Measurements from ENCODE around the gene RNF181. TPM values are rescaled to one million over a fixed set of nuclear protein-coding genes. Genes with fewer than 3 reads are reported as not detected.

RNF181 gene
- polyA plus RNA-seq, 1 donor (not counting 4 experiments of a cell fraction or from before 2014, with no cell fraction given) = 264 TPM

DNA sequence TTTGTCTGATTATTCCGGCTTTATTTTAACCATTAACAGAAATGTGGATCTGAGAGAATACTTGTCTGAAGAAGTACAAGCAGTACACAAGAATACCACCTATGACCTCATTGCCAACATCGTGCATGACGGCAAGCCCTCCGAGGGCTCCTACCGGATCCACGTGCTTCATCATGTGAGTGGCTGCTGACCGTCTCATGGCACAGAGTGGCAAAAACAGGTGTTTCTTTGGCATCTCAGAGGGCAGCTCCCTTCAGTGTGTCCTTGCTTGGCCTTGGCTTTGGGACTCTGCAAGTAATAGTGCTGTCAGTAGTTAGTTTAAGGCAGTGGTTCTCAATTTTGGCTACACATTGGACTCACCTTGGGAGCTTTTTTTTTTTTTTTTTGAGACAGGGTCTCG, 49.4 kb downstream of the RNF181 start:
- no peaks in the 10 kb centered on the region for H3K4me1 ChIP-seq (ENCODE audit: control insufficient read depth, extremely low read depth, insufficient read depth, low read length)
- no peak overlapping the region for H3K4me3 ChIP-seq (ENCODE audit: control insufficient read depth in 2 of 3, extremely low read depth in 1 of 3, insufficient read depth in 2 of 3, low read depth in 1 of 3, low read length in 3 of 3)
- no peak overlapping the region for H3K4me2 ChIP-seq (ENCODE audit: control insufficient read depth, extremely low read depth, insufficient read depth, low read depth, low read length)
- no peaks in the 10 kb centered on the region for H3K9me3 ChIP-seq (ENCODE audit: control insufficient read depth, low read depth, low read length)
- peaks cover 36 to 50% of the 10 kb centered on the region in 2 experiments for H3K36me3 ChIP-seq (ENCODE audit: control insufficient read depth in 2 of 2, extremely low read depth in 1 of 2, insufficient read depth in 2 of 2, low read length in 2 of 2)
- no peak overlapping the region for H2AFZ ChIP-seq (ENCODE audit: control insufficient read depth, low read length)
- no peaks in the 10 kb centered on the region for H3K9me1 ChIP-seq (ENCODE audit: control insufficient read depth, extremely low read depth, insufficient read depth, low read length)
- no peak for DNase-seq (ENCODE audit: low read depth, low spot score)
- dilution Hi-C loops (cut with MboI; ENCODE audit: extremely low pct_ligation_motif_present, low sequenced_read_pairs) = no loop called here
- TF ChIP-seq EZH2 (IDR thresholded peaks at IDR 0.05; ENCODE audit: low read length) = no peak
- TF ChIP-seq, protein P1, sequence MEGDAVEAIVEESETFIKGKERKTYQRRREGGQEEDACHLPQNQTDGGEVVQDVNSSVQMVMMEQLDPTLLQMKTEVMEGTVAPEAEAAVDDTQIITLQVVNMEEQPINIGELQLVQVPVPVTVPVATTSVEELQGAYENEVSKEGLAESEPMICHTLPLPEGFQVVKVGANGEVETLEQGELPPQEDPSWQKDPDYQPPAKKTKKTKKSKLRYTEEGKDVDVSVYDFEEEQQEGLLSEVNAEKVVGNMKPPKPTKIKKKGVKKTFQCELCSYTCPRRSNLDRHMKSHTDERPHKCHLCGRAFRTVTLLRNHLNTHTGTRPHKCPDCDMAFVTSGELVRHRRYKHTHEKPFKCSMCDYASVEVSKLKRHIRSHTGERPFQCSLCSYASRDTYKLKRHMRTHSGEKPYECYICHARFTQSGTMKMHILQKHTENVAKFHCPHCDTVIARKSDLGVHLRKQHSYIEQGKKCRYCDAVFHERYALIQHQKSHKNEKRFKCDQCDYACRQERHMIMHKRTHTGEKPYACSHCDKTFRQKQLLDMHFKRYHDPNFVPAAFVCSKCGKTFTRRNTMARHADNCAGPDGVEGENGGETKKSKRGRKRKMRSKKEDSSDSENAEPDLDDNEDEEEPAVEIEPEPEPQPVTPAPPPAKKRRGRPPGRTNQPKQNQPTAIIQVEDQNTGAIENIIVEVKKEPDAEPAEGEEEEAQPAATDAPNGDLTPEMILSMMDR (optimal IDR thresholded peaks at IDR 0.05 in 1 of 3, IDR thresholded peaks at IDR 0.05 in 1 of 3, conservative IDR thresholded peaks at IDR 0.05 in 1 of 3; ENCODE audit: extremely low read depth in 1 of 3, insufficient read depth in 2 of 3, low read length in 3 of 3) = no peak
- no peaks in the 10 kb centered on the region for H3K27me3 ChIP-seq (ENCODE audit: control insufficient read depth, extremely low read depth, insufficient read depth, low read length)
- H3K9ac ChIP-seq (ENCODE audit: control insufficient read depth, extremely low read depth, insufficient read depth, low read length) = no peak overlapping the region
- no peak for FAIRE-seq
- H3K79me2 ChIP-seq (ENCODE audit: control insufficient read depth, insufficient read depth, low read length) = no peaks in the 10 kb centered on the region
- H4K20me1 ChIP-seq (ENCODE audit: control insufficient read depth, extremely low read depth, insufficient read depth, low read length) = no peaks in the 10 kb centered on the region
- H3K27ac ChIP-seq (ENCODE audit: control insufficient read depth, insufficient read depth, low read length) = no peak overlapping the region

DNA sequence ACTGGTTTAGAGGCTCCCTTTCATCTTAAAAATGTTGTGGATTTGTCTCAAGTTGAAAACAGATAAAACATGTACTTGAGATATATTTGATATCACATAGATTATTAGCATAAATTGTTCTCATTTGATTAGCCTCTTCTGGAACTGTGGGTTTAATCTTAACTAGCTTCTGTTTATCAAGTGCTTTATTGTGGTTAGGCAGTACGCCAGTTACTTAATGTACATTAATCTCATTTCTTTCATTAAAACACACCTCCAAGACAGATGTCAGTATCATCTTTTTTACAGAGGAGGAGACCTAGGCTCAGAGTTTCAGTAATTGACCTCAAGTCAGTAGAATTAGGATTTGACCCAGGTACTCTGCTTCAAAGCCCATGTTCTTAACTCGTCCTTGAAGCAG, 50.6 kb downstream of the RNF181 start:
- H3K4me2 ChIP-seq (ENCODE audit: control insufficient read depth, extremely low read depth, insufficient read depth, low read depth, low read length) = no peak overlapping the region
- no peak overlapping the region for H3K27ac ChIP-seq (ENCODE audit: control insufficient read depth, insufficient read depth, low read length)
- H3K4me1 ChIP-seq (ENCODE audit: control insufficient read depth, extremely low read depth, insufficient read depth, low read length) = no peaks in the 10 kb centered on the region
- H3K9ac ChIP-seq (ENCODE audit: control insufficient read depth, extremely low read depth, insufficient read depth, low read length) = no peak overlapping the region
- H3K27me3 ChIP-seq (ENCODE audit: control insufficient read depth, extremely low read depth, insufficient read depth, low read length) = no peaks in the 10 kb centered on the region
- H3K9me1 ChIP-seq (ENCODE audit: control insufficient read depth, extremely low read depth, insufficient read depth, low read length) = no peaks in the 10 kb centered on the region
- H2AFZ ChIP-seq (ENCODE audit: control insufficient read depth, low read length) = no peak overlapping the region
- H3K36me3 ChIP-seq (ENCODE audit: control insufficient read depth in 2 of 2, extremely low read depth in 1 of 2, insufficient read depth in 2 of 2, low read length in 2 of 2) = peaks cover 38 to 45% of the 10 kb centered on the region in 2 experiments
- FAIRE-seq (no peak), DNase-seq (ENCODE audit: low read depth, low spot score) (no peak)
- no peaks in the 10 kb centered on the region for H3K79me2 ChIP-seq (ENCODE audit: control insufficient read depth, insufficient read depth, low read length)
- TF ChIP-seq, protein P1 (optimal IDR thresholded peaks at IDR 0.05 in 1 of 3, IDR thresholded peaks at IDR 0.05 in 1 of 3, conservative IDR thresholded peaks at IDR 0.05 in 1 of 3; ENCODE audit: extremely low read depth in 1 of 3, insufficient read depth in 2 of 3, low read length in 3 of 3) = no peak
- no peak for TF ChIP-seq EZH2 (IDR thresholded peaks at IDR 0.05; ENCODE audit: low read length)
- dilution Hi-C loops (cut with MboI; ENCODE audit: extremely low pct_ligation_motif_present, low sequenced_read_pairs) = no loop called here
- H3K9me3 ChIP-seq (ENCODE audit: control insufficient read depth, low read depth, low read length) = no peaks in the 10 kb centered on the region
- no peak overlapping the region for H3K4me3 ChIP-seq (ENCODE audit: control insufficient read depth in 2 of 3, extremely low read depth in 1 of 3, insufficient read depth in 2 of 3, low read depth in 1 of 3, low read length in 3 of 3)
- no peaks in the 10 kb centered on the region for H4K20me1 ChIP-seq (ENCODE audit: control insufficient read depth, extremely low read depth, insufficient read depth, low read length)

Small RNA genes lying within 50 kb of the gene (small RNA-seq; reads per million reads assigned to genes)
- 0 reads per million in 3 experiments for gene RN7SL126P (ENCODE audit: insufficient read length in 3 of 3, low read depth in 3 of 3, low replicate concordance in 1 of 3)

Other genes starting within 250 kb of the RNF181 start
- 74.0 to 98.8 TPM (median 74.8 TPM) in 3 replicates for gene RETSAT, start 241.2 kb upstream of the RNF181 start, polyA plus RNA-seq
- gene ELMOD3, start 241.0 kb upstream of the RNF181 start, polyA plus RNA-seq = 17.8 to 31.0 TPM (median 20.1 TPM) in 3 replicates
- gene CAPG, start 185.4 kb upstream of the RNF181 start, polyA plus RNA-seq = 466 to 683 TPM (median 503 TPM) in 3 replicates
- 0.10 to 0.21 TPM in 2 of 3 replicates, not detected in the other for gene SH2D6, start 177.0 kb upstream of the RNF181 start, polyA plus RNA-seq
- 304 to 353 TPM (median 304 TPM) in 3 replicates for gene MAT2A, start 56.6 kb upstream of the RNF181 start, polyA plus RNA-seq
- gene GGCX, start 34.3 kb upstream of the RNF181 start, polyA plus RNA-seq = 34.3 to 39.1 TPM (median 35.6 TPM) in 3 replicates
- 291 to 385 TPM (median 323 TPM) in 3 replicates for gene VAMP8, start 18.2 kb upstream of the RNF181 start, polyA plus RNA-seq
- 9.3 to 24.1 TPM (median 11.0 TPM) in 3 replicates for gene VAMP5, start 11.3 kb upstream of the RNF181 start, polyA plus RNA-seq
- 7.7 to 13.3 TPM (median 11.8 TPM) in 3 replicates for gene TMEM150A, start 7.0 kb downstream of the RNF181 start, polyA plus RNA-seq
- 7.9 to 13.6 TPM (median 12.5 TPM) in 3 replicates for gene C2orf68, start 16.3 kb downstream of the RNF181 start, polyA plus RNA-seq
- gene USP39, start 20.4 kb downstream of the RNF181 start, polyA plus RNA-seq = 61.2 to 64.9 TPM (median 61.4 TPM) in 3 replicates
- not detected in 3 replicates for gene SFTPB, start 72.5 kb downstream of the RNF181 start, polyA plus RNA-seq
- not detected in 3 replicates for gene GNLY, start 98.6 kb downstream of the RNF181 start, polyA plus RNA-seq
- not detected in 3 replicates for gene ATOH8, start 158.2 kb downstream of the RNF181 start, polyA plus RNA-seq